ENCODE results near the gene NBEAL2. TPM values are rescaled to one million over a fixed set of nuclear protein-coding genes. Genes with fewer than 3 reads are reported as not detected.

Gene NBEAL2
- total RNA-seq, 4 donors from 2014 or later: 12.3 to 23.2 (median 20.4) TPM

GRCh38 chr3:47000198-47000815 is 20.8 kb downstream of the NBEAL2 start:
- Histone ChIP-seq H3K36me3 (peaks cover 0 to 92% of the 10 kb centered on the region in 2 donors), H3K4me3 (no peak overlapping the region), H3K27ac (no peak overlapping the region), H3K4me1 (peaks cover 0 to 8% (median 0%) of the 10 kb centered on the region in 3 donors), H3K27me3 (no peaks in the 10 kb centered on the region), H3K9me3 (no peaks in the 10 kb centered on the region)
- TF ChIP-seq EP300 (IDR thresholded peaks at IDR 0.05) (no peak), POLR2AphosphoS5 (IDR thresholded peaks at IDR 0.05) (no peak), CTCF (IDR thresholded peaks at IDR 0.05) (no peak), POLR2A (IDR thresholded peaks at IDR 0.05) (no peak)
- no peak for ATAC-seq
- WGBS, 2 donors (ENCODE audit: low coverage in 1 of 2): no CpG with 5 or more reads among the region's 10 CpGs

- H3K27me3 ChIP-seq: no peaks in the 10 kb centered on the region
- WGBS, 2 donors (ENCODE audit: low coverage in 1 of 2): 78 to 100% methylated on average over 2 to 3 of the region's 25 CpGs
- no peak overlapping the region for H3K4me3 ChIP-seq
- ATAC-seq: no peak
- no peaks in the 10 kb centered on the region for H3K9me3 ChIP-seq
- TF ChIP-seq EP300 (IDR thresholded peaks at IDR 0.05) (no peak), POLR2A (IDR thresholded peaks at IDR 0.05) (no peak), POLR2AphosphoS5 (IDR thresholded peaks at IDR 0.05) (no peak), CTCF (IDR thresholded peaks at IDR 0.05) (no peak)
- peaks cover 0 to 92% of the 10 kb centered on the region in 2 donors for H3K36me3 ChIP-seq
- no peak overlapping the region for H3K27ac ChIP-seq
- peaks cover 0 to 8% (median 0%) of the 10 kb centered on the region in 3 donors for H3K4me1 ChIP-seq
Measured at GRCh38 chr3:47000922-47001730, 21.7 kb downstream of the NBEAL2 start.

- no peak for ATAC-seq
- no peak overlapping the region for H3K27ac ChIP-seq
- TF ChIP-seq CTCF (IDR thresholded peaks at IDR 0.05) (no peak), POLR2AphosphoS5 (IDR thresholded peaks at IDR 0.05) (no peak), POLR2A (IDR thresholded peaks at IDR 0.05) (no peak), EP300 (IDR thresholded peaks at IDR 0.05) (no peak)
- no peak overlapping the region for H3K4me3 ChIP-seq
- no peaks in the 10 kb centered on the region for H3K9me3 ChIP-seq
- 100% methylated on average over 1 of the region's 16 CpGs; no CpG with 5 or more reads in 1 of the 2 donors for WGBS, 2 donors (ENCODE audit: low coverage in 1 of 2)
- peaks cover 0 to 8% (median 0%) of the 10 kb centered on the region in 3 donors for H3K4me1 ChIP-seq
- peaks cover 0 to 93% of the 10 kb centered on the region in 2 donors for H3K36me3 ChIP-seq
- H3K27me3 ChIP-seq: no peaks in the 10 kb centered on the region
Measured at GRCh38 chr3:47001731-47002170, 22.3 kb downstream of the NBEAL2 start.

GRCh38 chr3:47002171-47003055 is 22.9 kb downstream of the NBEAL2 start:
- no peak for ATAC-seq
- Histone ChIP-seq H3K36me3 (peaks cover 0 to 92% of the 10 kb centered on the region in 2 donors), H3K27me3 (no peaks in the 10 kb centered on the region), H3K4me3 (no peak overlapping the region), H3K4me1 (peaks cover 0 to 8% (median 0%) of the 10 kb centered on the region in 3 donors), H3K27ac (no peak overlapping the region), H3K9me3 (no peaks in the 10 kb centered on the region)
- 88 to 100% methylated on average over 2 to 5 of the region's 35 CpGs for WGBS, 2 donors (ENCODE audit: low coverage in 1 of 2)
- no peak for TF ChIP-seq POLR2AphosphoS5 (IDR thresholded peaks at IDR 0.05)
- TF ChIP-seq CTCF (IDR thresholded peaks at IDR 0.05): no peak
- TF ChIP-seq POLR2A (IDR thresholded peaks at IDR 0.05): no peak
- no peak for TF ChIP-seq EP300 (IDR thresholded peaks at IDR 0.05)
